Measurements from ENCODE around the gene C16orf96.

C16orf96 gene

DNA sequence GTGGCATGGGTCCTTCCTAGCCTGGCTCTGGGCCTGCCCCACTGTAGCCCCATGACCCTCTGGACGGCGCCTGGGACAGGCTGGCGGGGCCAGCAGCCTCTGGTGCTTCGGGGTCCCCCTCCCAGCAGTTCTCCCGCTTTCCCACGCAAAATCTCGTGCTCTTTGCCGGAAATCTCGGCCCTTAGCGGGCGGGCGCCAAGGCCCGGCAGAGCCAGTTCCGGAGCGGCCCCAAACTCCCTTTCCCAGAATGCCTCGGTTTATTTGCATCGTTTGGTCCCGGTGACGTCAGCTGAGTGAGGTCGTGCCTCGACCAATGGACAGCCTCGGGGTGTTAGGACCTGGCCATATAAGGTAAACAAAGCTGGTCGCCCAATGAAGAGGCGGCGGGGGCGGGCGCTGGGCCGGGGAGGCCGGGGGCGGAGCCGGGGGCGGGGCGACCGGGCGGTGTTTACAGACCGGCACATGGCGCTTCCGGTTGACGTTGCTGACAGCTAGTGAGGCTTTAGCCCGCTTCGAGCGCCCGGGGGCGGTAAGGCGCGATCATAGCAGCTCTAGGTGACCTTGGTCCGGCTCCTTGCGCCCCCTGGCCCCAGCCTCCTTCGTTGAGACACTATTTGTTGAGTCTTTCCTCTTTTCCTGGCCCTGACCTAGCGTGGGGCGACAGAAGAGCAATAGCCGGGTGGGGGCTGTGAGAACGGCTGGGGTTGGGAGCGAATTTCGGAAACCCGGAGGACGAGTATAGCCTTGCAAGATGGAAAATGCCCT is 60.1 kb downstream of the C16orf96 start:
- DNase-seq (ENCODE audit: low read depth): peak; percentile 97

DNA sequence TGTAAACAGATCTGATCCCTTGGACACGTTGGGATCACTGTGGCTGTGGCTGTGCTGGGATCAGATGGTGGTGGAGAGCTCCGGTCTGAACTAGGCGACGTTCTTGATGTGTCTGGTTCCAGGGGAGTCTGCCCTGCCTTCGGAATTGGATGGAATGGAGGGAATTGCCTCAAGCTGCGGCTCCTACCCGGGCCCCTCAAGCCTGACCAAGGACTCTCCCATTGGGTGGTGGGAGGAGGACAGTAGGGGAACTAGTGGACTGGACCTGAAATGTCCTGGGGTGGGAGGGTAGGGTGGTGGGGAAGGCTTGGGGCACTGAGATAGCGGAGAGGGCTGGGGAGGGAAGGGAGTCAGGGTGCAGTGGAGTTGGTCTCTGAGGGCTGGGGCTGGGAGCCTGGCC is 61.7 kb downstream of the C16orf96 start:
- no peak for DNase-seq (ENCODE audit: low read depth)

GRCh38 chr16:4618645-4619418 is 62.7 kb downstream of the C16orf96 start:
- no peak for DNase-seq (ENCODE audit: low read depth)

GRCh38 chr16:4623593-4623992 is 67.5 kb downstream of the C16orf96 start:
- no peak for DNase-seq (ENCODE audit: low read depth)

DNA sequence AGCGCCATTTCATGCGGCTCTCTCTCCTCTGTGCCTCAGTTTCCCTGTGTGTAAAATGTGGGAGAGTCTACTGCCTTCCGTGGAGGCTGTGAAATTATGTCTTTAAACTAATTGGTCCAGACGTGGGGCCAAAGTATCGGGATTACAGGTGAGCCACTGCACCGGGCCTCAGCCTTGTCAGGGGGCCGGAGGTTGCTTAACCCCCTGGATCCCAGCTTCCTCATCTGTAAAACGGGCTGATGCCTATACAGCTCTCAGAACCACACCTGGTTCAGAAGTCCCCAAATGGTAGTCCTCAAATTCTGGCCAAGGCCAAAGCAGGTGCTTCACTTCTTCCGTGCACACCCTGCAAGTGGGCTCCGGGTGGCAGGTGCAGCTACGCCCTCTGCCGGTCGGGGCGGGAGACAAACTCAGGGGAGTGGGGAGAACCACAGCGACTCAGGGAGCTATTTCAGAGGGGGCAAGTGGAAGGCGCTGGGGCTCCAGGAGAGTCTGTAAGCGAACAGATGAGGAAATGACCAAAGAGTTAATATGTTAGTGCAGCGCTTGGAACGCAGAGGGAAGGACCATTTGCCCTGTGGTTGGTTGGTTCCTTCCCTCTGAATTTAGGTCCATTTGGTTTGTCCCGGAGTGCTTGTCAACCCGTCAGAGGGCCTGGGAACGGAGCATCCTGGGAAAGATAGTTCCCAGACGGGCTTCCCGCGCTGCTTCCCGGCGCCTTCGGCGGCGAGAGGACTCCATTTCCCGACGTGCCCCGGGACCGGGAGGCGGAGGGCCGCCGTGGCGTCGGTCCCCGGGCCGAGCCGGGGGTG is 68.1 kb downstream of the C16orf96 start, which contains the start of gene MGRN1:
Gene MGRN1 (plus strand): TSS at position 812 of the 812 bp plus-strand sequence. CDS start 135 bp downstream, outside the sequence.
- peak; percentile 85 for DNase-seq (ENCODE audit: low read depth)

GRCh38 chr16:4624827-4625559 is 68.9 kb downstream of the C16orf96 start:
- DNase-seq (ENCODE audit: low read depth): peak; percentile 53

GRCh38 chr16:4625560-4626159 is 69.5 kb downstream of the C16orf96 start:
- no peak for DNase-seq (ENCODE audit: low read depth)

GRCh38 chr16:4626396-4626795 is 70.3 kb downstream of the C16orf96 start:
- no peak for DNase-seq (ENCODE audit: low read depth)

GRCh38 chr16:4628283-4628682 is 72.1 kb downstream of the C16orf96 start:
- no peak for DNase-seq (ENCODE audit: low read depth)

DNA sequence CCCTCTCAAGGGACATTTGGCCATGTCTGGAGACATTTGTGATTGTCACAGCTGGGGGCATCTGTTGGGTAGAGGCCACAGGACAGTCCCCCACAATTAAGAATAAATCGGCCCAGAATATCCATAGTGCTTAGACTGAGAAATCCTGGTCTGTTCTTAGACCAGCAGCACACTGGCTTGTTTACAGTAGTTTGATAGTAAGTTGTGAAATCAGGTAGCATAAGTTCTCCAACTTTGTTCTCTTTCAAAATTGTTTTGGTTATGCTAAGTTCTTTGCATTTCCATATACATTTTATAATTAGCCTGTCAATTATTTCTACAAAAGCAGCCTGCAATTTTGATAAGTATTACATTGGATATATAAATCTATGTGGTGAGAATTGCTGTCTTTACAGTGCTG is 75.3 kb downstream of the C16orf96 start:
- no peak for DNase-seq (ENCODE audit: low read depth)

DNA sequence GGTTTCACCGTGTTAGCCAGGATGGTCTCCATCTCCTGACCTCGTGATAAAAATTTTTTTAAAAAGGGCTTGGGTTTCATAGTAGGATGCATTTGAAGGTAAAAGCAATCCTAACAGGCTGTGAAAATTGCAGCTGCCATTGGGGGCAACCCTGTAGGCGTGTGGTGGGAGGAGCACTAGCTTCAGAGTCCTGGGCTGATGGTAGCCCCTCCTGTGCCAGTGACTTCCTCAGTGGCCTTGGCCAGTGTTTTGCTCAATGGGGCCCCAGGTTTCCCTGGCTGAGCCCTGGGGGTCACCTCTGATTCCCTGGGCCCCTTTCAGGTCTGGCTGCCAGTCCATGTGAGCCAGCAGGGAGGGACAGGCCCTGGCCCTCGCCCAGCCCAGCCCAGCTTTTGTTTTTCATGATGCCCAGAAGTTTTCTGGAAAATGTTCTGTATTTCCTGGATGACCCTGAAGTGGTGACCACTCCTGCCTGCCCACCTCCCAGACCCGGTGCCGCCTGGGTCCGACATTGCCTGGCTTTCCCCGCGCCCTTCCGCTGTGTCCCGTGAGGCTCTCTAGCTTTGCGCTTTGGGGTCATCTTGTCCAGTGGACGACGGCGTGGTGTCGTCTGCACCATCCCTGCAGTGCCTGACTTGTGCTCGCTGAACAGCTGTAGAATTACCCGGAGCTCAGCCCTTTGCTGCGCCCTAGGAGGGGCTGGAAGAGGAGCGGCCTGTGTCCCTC is 77.9 kb downstream of the C16orf96 start:
- no peak for DNase-seq (ENCODE audit: low read depth)

DNA sequence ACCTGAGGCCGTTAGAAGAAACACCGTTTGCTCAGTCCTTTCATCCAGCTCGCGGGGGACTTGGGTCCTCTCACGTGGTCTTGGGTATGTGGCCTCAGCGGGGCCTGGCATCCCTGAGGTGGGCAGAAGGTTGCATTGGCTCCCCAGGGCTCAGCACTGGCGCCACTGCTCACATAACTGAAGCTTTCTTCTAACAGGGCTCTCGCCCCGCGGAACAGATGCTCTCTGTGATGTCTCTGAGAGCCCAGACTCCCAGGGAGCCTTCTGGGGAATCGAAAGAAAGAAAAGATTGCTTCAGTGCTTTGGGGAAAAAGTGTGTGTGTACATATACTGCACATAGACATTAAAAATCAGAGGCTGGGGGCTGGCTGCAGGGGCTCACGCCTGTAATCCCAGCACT is 78.6 kb downstream of the C16orf96 start:
- no peak for DNase-seq (ENCODE audit: low read depth)

GRCh38 chr16:4636196-4636595 is 80.1 kb downstream of the C16orf96 start:
- DNase-seq (ENCODE audit: low read depth): no peak

DNA sequence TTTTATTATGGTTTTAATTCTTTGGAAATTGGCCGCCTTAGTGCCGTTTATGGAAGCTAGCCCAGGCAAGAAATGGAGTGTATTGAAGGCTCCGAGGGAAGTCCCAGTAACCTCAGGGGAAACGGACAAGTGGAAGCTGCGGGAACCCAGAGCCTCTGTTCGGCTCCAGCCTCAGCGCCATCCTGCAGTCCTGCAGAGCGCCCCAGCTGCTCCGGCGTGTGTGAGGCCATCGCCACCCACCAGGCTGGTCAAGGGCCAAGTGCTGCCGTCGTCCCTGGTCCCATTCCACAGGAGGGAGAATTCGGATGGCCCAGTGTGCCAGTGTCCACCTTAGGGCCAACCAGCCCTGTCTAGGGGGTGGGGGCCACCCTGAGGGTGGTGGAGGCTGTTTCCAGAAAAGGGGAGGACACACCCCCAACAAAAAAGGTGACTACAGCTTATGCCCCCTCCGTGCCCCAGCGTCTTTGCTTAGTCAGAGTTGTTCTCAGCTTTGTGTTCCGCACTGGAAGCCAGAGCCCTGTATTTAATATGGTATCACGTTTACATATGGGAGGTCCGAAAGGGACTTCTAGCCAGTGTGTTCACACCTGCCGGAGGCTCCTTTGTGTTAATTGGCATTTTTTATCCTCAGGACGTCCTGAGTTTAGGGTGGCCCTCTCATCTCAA is 81.5 kb downstream of the C16orf96 start:
- DNase-seq (ENCODE audit: low read depth): no peak

GRCh38 chr16:4639899-4640509 is 83.9 kb downstream of the C16orf96 start:
- DNase-seq (ENCODE audit: low read depth): no peak

GRCh38 chr16:4640572-4641305 is 84.6 kb downstream of the C16orf96 start:
- no peak for DNase-seq (ENCODE audit: low read depth)

DNA sequence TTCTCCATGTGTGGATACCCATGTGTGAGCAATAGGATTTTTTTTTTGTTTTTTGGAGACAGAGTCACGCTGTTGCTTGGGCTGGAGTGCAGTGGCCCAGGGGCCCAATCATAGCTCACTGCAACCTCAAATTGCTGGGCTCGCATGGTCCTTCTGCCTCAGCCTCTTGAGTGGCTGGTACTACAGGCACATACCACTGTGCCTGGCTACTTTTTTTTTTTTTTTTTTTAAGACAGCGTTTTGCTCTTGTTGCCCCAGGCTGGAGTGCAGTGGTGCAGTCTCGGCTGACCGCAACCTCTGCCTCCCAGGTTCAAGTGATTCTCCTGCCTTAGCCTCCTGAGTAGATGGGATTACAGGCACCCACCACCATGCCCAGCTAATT is 85.2 kb downstream of the C16orf96 start:
- DNase-seq (ENCODE audit: low read depth): no peak

DNA sequence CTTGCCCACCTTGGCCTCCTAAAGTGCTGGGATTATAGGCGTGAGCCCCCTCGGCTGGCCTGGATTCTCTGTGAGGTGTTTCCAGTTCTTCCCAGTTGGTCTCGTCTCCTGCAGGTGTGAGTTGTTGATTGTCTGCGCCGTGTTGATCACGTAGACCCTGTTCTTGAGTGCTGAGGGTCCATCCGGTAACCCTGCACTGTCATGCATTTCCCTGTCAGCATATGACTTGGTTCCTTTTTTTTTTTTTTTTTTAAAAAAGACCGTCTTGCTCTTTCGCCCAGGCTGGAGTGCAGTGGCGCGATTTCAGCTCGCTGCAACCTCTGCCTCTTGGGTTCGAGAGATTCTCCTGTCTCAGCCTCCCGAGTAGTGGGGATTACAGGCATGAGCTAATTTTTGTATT is 85.8 kb downstream of the C16orf96 start:
- no peak for DNase-seq (ENCODE audit: low read depth)
